HL-60/S4 (cell line): ENCODE data around the gene CSHL1.
"Not testable (repeated sequence)": the region's sequence is repeated elsewhere in the genome, so short reads cannot be mapped to it uniquely, and the experiment has no call there.

ENCODE experiments used
- in situ Hi-C: fragments of 300-500 bp; cut with MboI; formaldehyde crosslinking; loops from 2 replicates; pipeline ENCODE4 v1.14.3; 2022; ENCODE audit warnings: low sequenced_read_pairs

The CSHL1 gene

DNA sequence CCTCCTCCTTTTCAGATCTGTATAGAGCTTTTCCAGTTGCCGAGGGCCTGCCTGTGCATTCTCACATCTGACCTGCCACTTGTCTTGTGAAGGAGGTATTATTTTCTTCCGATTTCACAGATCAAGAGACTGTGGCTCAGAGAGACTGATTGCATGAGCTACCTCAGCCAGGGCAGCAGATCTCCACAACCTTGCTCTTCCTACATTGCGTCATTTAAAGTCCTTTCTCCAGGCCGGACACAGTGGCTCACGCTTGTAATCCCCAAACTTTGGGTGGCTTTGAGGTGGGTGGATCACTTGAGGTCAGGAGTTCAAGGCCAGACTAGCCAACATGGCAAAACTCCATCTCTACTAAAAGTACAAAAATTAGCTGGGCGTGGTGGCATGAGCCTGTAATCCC lies 9.0 kb upstream of the CSHL1 start:
- in situ Hi-C loops, result loop anchor here (10.0 kb wide), 1 partner anchor 215 kb away; the partner anchor contains the start of gene ERN1

DNA sequence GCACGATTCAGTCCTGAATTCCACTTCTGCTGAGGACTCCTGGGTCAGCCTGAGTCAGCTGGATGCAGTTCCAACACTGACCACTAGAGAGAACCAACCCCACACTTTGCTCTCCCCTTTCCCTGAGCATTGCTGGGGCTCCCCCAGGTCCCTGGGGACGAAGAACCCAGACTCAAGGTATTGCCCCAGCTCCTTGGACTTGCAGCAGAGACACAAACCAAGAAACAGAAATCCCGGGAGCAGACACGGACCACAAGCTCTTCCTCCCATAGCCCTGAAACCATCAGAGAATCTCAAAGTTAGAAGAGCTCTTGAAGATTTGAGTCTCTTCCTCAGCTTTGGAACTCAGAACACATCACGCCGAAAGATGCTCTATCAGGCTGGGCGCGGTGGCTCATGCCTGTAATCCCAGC lies 8.3 kb upstream of the CSHL1 start:
- in situ Hi-C loops, result loop anchor here (10.0 kb wide), 2 partner anchors 105 to 365 kb away; partner anchors contain the start of gene ICAM2

DNA sequence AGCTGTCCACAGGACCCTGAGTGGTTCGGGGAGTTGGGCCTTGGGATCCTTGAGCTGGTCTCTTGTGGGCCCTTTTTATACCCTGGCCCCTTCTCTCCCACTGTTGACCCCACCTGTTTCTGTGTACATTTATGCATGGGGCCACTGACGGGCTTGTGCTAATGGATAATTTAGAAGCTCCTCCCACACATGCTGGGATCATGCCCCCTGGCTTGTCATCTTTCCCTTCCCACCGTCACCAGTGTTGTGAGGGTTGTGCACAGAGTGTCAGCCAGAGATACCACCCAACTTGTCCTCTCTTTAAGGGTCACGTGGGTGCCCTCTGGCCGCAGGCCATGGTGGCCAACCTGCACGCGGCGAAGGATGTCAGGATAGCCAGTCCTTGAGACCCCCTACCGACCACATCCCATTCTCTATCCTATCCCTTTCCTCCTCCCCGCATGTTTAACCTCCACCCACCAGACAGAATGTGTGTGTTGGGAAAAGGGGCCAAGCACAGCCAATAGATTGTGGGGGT lies 7.8 kb upstream of the CSHL1 start, which contains the start of gene GH1:
Gene GH1 (minus strand): TSS at position 51 of the 517 bp plus-strand sequence. CDS start 63 bp downstream, outside the sequence.
- in situ Hi-C loops, result loop anchor here (10.0 kb wide), 2 partner anchors 106 to 366 kb away; partner anchors contain the start of gene ICAM2

DNA sequence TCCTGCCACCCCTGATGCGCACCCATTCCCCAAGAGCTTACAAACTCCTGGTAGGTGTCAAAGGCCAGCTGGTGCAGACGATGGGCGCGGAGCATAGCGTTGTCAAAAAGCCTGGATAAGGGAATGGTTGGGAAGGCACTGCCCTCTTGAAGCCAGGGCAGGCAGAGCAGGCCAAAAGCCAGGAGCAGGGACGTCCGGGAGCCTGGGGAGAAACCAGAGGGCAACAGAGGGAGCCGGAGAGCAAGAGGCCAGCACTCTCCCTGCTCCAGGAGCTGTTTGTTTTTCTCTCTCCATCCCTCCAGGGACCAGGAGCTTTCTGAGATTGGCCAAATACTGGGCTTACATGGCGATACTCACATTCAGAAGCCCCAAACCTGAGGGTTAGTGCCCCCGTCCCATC lies 7.2 kb upstream of the CSHL1 start:
- in situ Hi-C loops, result loop anchor here (10.0 kb wide), 2 partner anchors 106 to 366 kb away; partner anchors contain the start of gene ICAM2

DNA sequence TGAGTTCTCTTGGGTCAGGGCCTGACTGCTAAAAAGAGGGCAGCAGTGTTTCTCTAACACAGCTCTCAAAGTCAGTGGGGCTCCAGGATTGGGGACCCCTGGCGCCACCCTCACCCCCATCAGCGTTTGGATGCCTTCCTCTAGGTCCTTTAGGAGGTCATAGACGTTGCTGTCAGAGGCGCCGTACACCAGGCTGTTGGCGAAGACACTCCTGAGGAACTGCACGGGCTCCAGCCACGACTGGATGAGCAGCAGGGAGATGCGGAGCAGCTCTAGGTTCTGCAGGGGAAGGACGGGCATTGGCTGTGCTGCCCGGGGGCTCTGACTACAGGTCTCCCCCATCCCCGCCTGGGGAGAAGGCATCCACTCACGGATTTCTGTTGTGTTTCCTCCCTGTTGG lies 6.6 kb upstream of the CSHL1 start:
- in situ Hi-C loops, result loop anchor here (10.0 kb wide), 2 partner anchors 107 to 367 kb away; partner anchors contain the start of gene ICAM2

DNA sequence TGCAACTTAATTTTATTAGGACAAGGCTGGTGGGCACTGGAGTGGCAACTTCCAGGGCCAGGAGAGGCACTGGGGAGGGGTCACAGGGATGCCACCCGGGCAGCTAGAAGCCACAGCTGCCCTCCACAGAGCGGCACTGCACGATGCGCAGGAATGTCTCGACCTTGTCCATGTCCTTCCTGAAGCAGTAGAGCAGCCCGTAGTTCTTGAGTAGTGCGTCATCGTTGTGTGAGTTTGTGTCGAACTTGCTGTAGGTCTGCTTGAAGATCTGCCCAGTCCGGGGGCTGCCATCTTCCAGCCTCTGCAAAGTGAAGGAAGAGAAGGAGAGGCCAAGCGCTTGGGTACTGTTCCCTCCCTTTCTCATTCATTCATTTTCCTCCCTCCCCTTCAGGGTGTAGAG lies 6.1 kb upstream of the CSHL1 start:
- in situ Hi-C loops, result loop anchor here (10.0 kb wide), 2 partner anchors 108 to 368 kb away; partner anchors contain the start of gene ICAM2

DNA sequence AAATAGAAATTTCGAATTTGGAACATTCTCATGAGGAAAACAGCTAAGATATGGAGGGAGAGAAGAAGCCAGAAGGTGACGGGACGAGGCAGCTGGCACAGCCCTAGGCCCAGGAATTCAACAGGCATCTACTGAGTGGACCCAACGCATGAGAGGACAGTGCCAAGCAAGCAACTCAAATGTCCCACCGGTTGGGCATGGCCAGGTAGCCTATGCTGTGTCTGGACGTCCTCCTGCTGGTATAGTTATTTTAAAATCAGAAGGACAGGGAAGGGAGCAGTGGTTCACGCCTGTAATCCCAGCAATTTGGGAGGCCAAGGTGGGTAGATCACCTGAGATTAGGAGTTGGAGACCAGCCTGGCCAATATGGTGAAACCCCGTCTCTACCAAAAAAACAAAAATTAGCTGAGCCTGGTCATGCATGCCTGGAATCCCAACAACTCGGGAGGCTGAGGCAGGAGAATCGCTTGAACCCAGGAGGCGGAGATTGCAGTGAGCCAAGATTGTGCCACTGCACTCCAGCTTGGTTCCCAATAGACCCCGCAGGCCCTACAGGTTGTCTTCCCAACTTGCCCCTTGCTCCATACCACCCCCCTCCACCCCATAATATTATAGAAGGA lies 5.6 kb upstream of the CSHL1 start:
- in situ Hi-C loops, result loop anchor here (10.0 kb wide), 2 partner anchors 108 to 368 kb away; partner anchors contain the start of gene ICAM2

DNA sequence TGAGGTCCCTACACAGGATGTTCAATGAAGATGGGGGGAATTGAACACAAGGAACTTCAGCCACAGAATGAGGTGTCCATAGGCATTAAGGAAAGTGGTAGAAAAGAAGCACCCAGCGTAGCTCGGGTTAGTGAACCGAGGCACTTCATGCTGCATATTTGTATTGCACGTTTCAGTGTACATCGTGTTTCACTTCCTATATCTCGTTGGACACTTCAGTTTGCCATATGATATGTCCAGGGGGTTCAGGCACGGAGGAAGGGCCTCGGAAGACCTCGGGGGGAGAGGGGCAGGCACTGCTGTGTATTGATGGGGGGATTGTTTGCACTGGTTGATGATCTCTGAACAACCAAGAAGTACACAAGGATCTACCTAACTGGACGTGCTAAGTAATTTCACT lies 4.7 kb upstream of the CSHL1 start:
- in situ Hi-C loops, result loop anchor here (10.0 kb wide), 2 partner anchors 109 to 369 kb away; partner anchors contain the start of gene ICAM2

DNA sequence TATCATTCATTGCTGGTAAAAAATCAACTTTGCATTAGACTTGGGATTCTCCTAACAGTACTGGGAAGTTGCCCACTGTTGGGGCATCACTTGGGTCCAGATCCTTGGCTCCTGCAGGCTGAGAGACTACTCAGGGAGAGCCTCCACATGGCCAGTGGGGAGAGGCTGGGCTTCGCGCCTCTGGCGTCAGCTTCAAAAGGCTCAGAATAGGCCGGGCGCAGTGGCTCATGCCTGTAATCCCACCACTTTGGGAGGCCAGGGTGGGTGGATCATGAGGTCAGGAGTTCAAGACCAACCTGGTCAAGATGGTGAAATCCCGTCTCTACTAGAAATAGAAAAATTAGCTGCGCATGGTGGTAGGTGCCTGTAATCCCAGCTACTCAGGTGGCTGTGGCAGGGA lies 3.4 kb upstream of the CSHL1 start:
- in situ Hi-C loops, result loop anchor here (10.0 kb wide), 2 partner anchors 110 to 370 kb away; partner anchors contain the start of gene ICAM2

DNA sequence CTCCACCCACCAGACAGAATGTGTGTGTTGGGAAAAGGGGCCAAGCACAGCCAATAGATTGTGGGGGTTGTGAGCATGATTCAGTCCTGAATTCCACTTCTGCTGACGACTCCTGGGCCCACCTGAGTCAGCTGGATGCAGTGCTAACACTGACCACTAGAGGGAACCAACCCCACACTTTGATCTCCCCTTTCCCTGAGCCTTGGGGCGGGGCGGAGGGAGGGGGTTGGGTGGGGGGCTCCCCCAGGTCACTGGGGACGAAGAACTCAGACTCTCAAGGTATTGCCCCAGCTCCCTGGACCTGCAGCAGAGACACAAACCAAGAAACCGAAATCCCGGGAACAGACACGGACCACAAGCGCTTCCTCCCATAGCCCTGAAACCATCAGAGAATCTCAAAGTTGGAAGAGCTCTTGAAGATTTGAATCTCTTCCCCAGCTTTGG lies 621 bp upstream of the CSHL1 start:
- in situ Hi-C loops, result loop anchor here (10.0 kb wide), 2 partner anchors 113 to 373 kb away; partner anchors contain the start of gene ICAM2

DNA sequence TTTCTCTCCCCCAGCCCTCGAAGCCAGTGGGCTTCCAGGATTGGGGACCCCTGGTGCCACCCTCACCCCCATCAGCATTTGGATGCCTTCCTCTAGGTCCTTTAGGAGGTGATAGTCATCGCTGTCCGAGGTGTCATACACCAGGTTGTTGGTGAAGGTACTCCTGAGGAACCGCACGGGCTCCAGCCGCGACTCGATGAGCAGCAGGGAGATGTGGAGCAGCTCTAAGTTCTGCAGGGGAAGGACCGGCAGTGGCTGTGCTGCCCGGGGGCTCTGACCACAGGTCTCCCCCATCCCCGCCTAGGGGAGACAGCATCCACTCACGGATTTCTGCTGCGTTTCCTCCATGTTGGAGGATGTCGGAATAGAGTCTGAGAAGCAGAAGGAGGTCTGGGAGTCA lies 962 bp downstream of the CSHL1 start:
- in situ Hi-C loops, result loop anchor here (10.0 kb wide), 2 partner anchors 115 to 375 kb away; partner anchors contain the start of gene ICAM2

DNA sequence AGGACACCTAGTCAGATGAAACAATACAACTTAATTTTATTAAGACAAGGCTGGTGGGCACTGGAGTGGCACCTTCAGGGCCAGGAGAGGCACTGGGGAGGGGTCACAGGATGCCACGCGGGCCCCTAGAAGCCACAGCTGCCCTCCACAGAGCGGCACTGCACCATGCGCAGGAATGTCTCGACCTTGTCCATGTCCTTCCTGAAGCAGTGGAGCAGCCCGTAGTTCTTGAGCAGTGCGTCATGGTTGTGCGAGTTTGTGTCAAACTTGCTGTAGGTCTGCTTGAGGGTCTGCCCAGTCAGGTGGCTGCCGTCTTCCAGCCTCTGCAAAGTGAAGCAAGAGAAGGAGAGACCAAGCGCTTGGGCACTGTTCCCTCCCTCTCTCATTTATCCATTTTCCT lies 1.5 kb downstream of the CSHL1 start:
- in situ Hi-C loops, result not testable (repeated sequence)

DNA sequence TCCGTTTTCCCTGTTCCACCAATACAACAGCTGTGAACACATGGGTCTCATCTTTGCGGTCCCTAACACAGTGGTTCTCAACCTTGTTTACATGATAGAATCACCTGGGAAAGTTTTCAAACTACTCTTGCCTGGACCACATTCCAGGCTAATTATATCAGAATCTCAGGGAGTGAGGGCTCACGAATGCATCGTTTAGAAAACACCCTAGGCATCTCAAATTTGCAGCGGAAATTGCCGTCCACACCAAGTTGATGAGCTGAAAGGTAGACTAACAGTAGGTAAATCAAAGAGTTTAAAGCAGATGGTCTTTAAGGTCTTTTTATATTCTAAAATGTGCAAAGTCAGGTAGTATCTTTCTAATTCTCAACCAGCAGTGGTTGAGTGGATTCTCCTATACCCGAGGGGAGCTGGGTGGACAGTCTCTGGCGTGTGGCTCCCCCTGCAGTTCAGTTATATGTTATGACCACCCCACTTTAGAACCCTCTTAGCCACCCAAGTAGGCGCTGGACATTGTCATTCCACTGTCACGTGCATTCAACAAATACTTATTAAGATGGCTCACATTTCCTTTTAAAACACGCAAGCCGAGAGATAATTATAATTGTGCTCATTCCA lies 3.8 kb downstream of the CSHL1 start:
- in situ Hi-C loops, result not testable (repeated sequence)

DNA sequence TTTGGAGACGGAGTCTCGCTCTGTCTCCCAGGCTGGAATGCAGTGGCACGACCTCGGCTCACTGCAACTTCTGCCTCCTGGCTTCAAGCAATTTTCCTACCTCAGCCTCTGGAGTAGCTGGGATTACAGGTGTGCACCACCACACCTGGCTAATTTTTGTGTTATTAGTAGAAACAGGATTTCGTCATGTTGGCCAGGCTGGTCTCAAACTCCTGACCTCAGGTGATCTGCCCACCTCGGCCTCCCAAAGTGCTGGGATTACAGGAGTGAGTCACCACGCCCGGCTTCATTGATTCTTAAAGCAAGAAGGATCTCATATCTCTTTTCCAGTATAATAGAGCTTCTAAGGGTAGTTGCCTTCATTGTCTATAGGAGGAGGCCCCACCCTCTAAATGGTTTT lies 6.3 kb downstream of the CSHL1 start:
- in situ Hi-C loops, result not testable (repeated sequence)

DNA sequence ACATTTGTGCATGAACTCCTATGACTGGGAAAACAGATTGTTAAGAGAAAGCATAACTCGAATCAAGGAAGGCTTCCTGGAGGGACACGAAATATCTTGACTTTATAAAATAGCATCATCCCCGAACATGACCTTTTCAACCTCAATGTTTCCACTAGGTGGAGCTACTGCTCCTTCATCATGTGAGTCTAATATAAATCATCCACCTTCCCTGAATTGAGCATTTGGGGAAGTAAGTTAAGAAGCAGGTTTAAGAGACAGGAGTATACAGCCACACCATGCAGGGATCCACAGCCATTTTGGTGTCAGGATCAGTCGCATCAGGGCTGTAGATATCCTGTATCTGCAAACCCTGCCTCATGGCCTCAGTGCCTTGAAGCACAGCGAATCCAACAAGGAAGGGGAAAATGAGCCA lies 7.3 kb downstream of the CSHL1 start:
- in situ Hi-C loops, result not testable (repeated sequence)

DNA sequence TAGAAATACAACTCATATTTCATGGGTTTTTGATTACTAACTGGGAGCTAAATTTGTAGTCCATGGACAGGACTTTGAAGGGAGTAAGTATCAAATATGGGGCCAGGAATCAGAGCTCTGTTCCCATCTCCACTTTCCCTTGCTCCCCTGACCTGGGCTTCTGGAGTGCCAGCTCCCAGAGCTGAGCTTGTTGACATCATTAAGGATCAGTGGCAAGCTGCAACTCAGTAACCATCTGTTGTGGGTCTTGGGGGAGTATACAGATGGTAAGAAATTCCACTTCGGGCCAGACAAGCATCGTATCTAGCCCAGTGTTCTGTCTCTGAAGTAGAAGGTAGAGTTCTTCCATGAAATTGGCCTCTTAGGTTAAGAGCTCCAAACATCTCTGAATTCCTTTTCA lies 9.1 kb downstream of the CSHL1 start:
- in situ Hi-C loops, result not testable (repeated sequence)

DNA sequence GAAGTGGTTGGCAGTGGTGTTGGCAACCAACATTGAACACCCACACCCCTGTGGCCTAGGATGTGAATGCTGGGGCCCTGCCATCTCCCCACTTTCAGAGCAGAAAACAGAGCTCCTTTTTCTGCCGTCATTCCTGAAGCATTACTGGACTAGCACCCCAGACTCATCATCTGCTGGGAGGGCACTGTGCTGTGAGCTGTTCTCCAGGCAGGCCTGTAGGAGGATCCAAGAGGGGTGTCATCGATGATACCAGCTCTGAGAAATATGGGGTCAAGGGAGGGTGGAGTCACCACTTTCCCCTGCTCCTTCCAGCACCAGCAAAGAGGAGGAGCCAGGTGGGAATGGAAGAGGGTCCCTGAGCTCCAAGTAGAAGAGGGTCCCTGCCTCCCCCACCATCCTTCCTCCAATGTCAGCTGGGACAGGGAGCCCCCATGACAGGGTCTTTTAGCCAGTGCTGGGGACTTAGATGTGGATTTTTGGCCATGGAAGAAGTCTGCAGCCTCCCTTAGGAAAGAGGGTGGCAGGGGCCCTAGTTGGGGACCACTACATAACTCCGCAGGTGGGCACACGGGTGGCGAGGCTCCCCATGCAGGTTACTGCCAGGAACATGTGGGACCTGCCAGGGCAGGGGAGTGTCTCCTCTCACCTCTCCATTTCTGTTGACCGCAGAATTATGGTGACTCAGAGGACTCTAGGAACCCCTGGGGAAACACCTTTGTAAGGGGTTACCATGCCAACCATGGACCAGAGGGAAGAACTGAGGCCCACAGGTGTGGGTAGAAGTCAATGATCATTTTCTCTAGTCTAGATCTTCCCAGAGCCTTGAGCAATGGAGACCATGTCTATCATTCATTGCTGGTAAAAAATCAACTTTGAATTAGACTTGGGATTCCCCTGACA lies 11.9 kb downstream of the CSHL1 start:
- in situ Hi-C loops, result not testable (repeated sequence)

DNA sequence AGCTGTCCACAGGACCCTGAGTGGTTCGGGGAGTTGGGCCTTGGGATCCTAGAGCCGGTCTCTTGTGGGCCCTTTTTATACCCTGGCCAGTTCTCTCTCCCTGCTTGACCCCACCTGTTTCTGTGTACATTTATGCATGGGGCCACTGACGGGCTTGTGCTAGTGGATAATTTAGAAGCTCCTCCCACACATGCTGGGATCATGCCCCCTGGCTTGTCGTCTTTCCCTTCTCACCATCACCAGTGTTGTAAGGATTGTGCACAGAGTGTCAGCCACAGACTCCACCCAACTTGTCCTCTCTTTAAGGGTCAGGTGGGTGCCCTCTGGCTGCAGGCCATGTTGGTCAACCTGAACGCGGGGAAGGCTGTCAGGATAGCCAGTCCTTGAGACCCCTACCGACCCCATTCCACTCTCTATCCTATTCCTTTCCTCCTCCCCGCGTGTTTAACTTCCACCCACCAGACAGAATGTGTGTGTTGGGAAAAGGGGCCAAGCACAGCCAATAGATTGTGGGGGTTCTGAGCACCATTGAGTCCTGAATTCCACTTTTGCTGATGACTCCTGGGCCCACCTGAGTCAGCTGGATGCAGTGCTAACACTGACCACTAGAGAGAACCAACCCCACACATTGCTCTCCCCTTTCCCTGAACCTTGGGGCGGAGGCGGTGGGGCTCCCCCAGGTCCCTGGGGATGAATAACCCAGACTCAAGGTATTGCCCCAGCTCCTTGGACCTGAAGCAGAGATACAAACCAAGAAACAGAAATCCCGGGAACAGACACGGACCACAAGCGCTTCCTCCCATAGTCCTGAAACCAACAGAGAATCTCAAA lies 14.3 kb downstream of the CSHL1 start, which contains the start of gene CSH1:
Gene CSH1 (minus strand): TSS at position 51 of the 831 bp plus-strand sequence. CDS start 63 bp downstream, outside the sequence.
- in situ Hi-C loops, result not testable (repeated sequence)

DNA sequence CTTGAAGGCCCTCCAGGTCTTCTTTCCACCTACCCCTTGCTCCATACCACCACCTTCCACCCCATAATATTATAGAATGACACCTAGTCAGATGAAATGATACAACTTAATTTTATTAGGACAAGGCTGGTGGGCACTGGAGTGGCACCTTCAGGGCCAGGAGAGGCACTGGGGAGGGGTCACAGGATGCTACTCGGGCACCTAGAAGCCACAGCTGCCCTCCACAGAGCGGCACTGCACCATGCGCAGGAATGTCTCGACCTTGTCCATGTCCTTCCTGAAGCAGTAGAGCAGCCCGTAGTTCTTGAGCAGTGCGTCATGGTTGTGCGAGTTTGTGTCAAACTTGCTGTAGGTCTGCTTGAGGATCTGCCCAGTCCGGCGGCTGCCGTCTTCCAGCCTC lies 16.2 kb downstream of the CSHL1 start:
- in situ Hi-C loops, result not testable (repeated sequence)
